ENCODE data around the gene METAP1D. TPM values are rescaled to one million over a fixed set of nuclear protein-coding genes. Genes with fewer than 3 reads are reported as not detected.

The METAP1D gene
- total and polyA plus RNA-seq, 2 of the 4 experiments (the other 2 are of a cell fraction) = 3.4 to 5.5 TPM

GRCh38 chr2:172080641-172081220, 81.0 kb downstream of the METAP1D start:
- H2BK120ac ChIP-seq (ENCODE audit: low read depth, low read length) = no peak overlapping the region
- H3K27me3 ChIP-seq (ENCODE audit: control insufficient read depth, insufficient read depth, low read length) = peaks cover 46% of the 10 kb centered on the region
- no peak overlapping the region for H2AK9ac ChIP-seq (replicated peaks; ENCODE audit: low read depth, low read length, poor library complexity)
- in situ Hi-C loops (cut with MboI; ENCODE audit: low sequenced_read_pairs) (no loop called here), intact Hi-C loops (cut with micrococcal nuclease) (loop anchor here (5.0 kb wide), 1 partner anchor 43 kb away; no protein-coding TSS in a partner anchor), dilution Hi-C loops (cut with HindIII; ENCODE audit: low sequenced_read_pairs, unreplicated experiment) (no loop called here)
- H3K9me1 ChIP-seq (ENCODE audit: insufficient read depth, low read length) = no peaks in the 10 kb centered on the region
- H3K79me1 ChIP-seq (ENCODE audit: low read depth in 1 of 2, low read length in 2 of 2) = no peaks in the 10 kb centered on the region
- no peak overlapping the region for H3K27ac ChIP-seq (ENCODE audit: insufficient read depth, low read length)
- H3K4me3 ChIP-seq (ENCODE audit: insufficient read depth, low read depth, low read length) = no peak overlapping the region
- ATAC-seq (ENCODE audit: low read depth) (no peak), DNase-seq (no peak)
- H4K20me1 ChIP-seq (ENCODE audit: insufficient read depth, low read length) = no peaks in the 10 kb centered on the region
- H3K4ac ChIP-seq (ENCODE audit: low read depth, low read length) = no peak overlapping the region
- WGBS, 2 experiments (ENCODE audit: extremely low coverage in 2 of 2, insufficient read length in 1 of 2) = 54% methylated on average over 11 of the region's 25 CpGs; no CpG with 5 or more reads in 1 of the 2 experiments
- no peak overlapping the region for H3K23ac ChIP-seq (ENCODE audit: low read depth, low read length)
- no peak overlapping the region for H2BK20ac ChIP-seq (ENCODE audit: low read depth, low read length)
- no peak overlapping the region for H4K91ac ChIP-seq (ENCODE audit: insufficient read depth, low read depth, low read length)
- BruUV-seq (replicated peaks) = no TSS peak
- H3K9ac ChIP-seq (ENCODE audit: low read depth, low read length) = no peak overlapping the region
- H2AFZ ChIP-seq (replicated peaks; ENCODE audit: low read length, poor library complexity) = no peak overlapping the region
- H4K5ac ChIP-seq (ENCODE audit: low read depth, low read length) = no peak overlapping the region
- H3K56ac ChIP-seq (ENCODE audit: extremely low read depth, insufficient read depth, low read length) = no peak overlapping the region
- H2BK15ac ChIP-seq (ENCODE audit: low read depth, low read length) = no peak overlapping the region
- H4K8ac ChIP-seq (ENCODE audit: low read depth in 2 of 2, low read length in 2 of 2) = no peak overlapping the region
- no peaks in the 10 kb centered on the region for H3K36me3 ChIP-seq (ENCODE audit: control insufficient read depth, insufficient read depth, low read length)
- no peak overlapping the region for H2BK5ac ChIP-seq (ENCODE audit: low read depth, low read length, poor library complexity, severe bottlenecking)
- CTCF ChIA-PET = no interaction called here
- H3K4me1 ChIP-seq (ENCODE audit: control insufficient read depth, insufficient read depth, low read length) = no peaks in the 10 kb centered on the region; the same call in 1 of the 2 replicates
- H3K9me3 ChIP-seq (ENCODE audit: control insufficient read depth, insufficient read depth, low read length) = peaks cover 12% of the 10 kb centered on the region
- no peak overlapping the region for H3K18ac ChIP-seq (ENCODE audit: low read depth, low read length)
- no peak overlapping the region for H3K4me2 ChIP-seq (ENCODE audit: low read depth, low read length)
- TF ChIP-seq POLR2A (IDR thresholded peaks at IDR 0.05; ENCODE audit: low read depth, low read length) (no peak), RFX5 (IDR thresholded peaks at IDR 0.05; ENCODE audit: low read depth, low read length) (no peak), CHD1 (IDR thresholded peaks at IDR 0.05; ENCODE audit: low read depth, low read length) (no peak), RCOR1 (IDR thresholded peaks at IDR 0.05; ENCODE audit: insufficient replicate concordance, low read length) (no peak)
- H3K14ac ChIP-seq (replicated peaks; ENCODE audit: low read depth, low read length) = no peak overlapping the region
- POLR2A ChIA-PET (ENCODE audit: unreplicated experiment) = no interaction called here
- H2AK5ac ChIP-seq (ENCODE audit: low read depth, low read length) = no peak overlapping the region
